Erythroblast (primary cell): ENCODE measurements around the gene HSFX2.
"Not testable (repeated sequence)": the region's sequence is repeated elsewhere in the genome, so short reads cannot be mapped to it uniquely, and the experiment has no call there.

Source experiments
- GATA1 ChIP-seq: IDR thresholded peaks from 2 replicates; pipeline ENCODE4 v1.6.1; 2011; ENCODE audit warnings: low read depth, mild to moderate bottlenecking, control low read depth, low read length, moderate library complexity
- POLR2A ChIP-seq: IDR thresholded peaks from 2 replicates; pipeline ENCODE4 v1.6.1; 2011; ENCODE audit warnings: mild to moderate bottlenecking, low read length

DNA sequence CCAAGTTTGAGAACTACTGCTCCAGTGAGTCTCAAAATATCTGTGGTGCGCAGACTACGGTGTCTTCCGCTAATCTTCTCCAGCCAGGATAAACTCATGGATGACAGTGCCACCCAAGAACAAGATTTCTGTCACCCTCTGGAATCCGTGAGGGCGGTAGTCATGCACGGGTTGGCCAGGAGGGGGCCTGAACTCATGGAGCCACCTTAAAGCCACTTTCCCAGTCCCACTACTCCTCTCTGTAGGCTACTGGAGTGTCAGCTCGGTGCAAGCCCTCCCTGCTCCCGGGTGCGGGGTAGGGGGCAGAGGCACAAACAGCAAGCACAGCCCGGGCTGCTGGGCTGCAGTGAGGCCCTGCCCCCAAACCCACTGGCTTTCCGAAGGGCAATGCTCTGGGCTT, 3.5 kb upstream of the HSFX2 start:
- TF ChIP-seq POLR2A, GATA1: not testable (repeated sequence)
